HCT116 (cell line): ENCODE results near the gene ODF4. TPM values are rescaled to one million over a fixed set of nuclear protein-coding genes. Genes with fewer than 3 reads are reported as not detected.
"Not testable (repeated sequence)": the region's sequence is repeated elsewhere in the genome, so short reads cannot be mapped to it uniquely, and the experiment has no call there.

Experiments
- ATAC-seq: fragments of 200-7000 bp; cut with Tn5 transposase; 2 replicates; pipeline ENCODE4 v1.9.1; 2020; ENCODE audit warnings: mild to moderate bottlenecking, moderate library complexity
- BruUV-seq: library from RNA; stranded (reverse); fragments of 400-500 nt; replicated peaks from 2 replicates; lab custom pipeline; 2021; lab: Mats Ljungman, UMichigan
- CTCF ChIA-PET: fragments of 300-600 bp; sonication (Branson Sonifier 250); formaldehyde crosslinking; loops from one replicate; lab custom pipeline; 2021; ENCODE audit warnings: antibody characterized with exemption; lab: Charles Lee
- POLR2A ChIA-PET: fragments of 300-600, 350-600 bp; sonication (Branson Sonifier 250); formaldehyde crosslinking; loops from one replicate; lab custom pipeline; 2021; ENCODE audit warnings: antibody characterized with exemption; lab: Charles Lee
- RAD21 ChIA-PET, 2 experiments: fragments of 300-600 bp; sonication (Branson Sonifier 250); formaldehyde crosslinking; loops; one replicate each; lab custom pipeline; 2023; ENCODE audit warnings: low total read pairs in 2 of 2; ENCODE audit not compliant: uncharacterized antibody in 2 of 2, unreplicated experiment in 2 of 2, low non-redundant PET in 1 of 2; lab: Charles Lee
- DNase-seq: peaks from one replicate; pipeline ENCODE4 v3.0.0-alpha.2; 2010; ENCODE audit warnings: low read depth, low spot score
- H2AFZ ChIP-seq: fragments of 200-600 bp; shearing (Covaris generic), sonication (generic); 2 replicates; pipeline ENCODE4 v1.6.1; 2017; ENCODE audit warnings: low read depth, mixed run types, mixed read lengths, antibody characterized with exemption, low read length; ENCODE audit not compliant: poor library complexity, severe bottlenecking
- H3K27ac ChIP-seq: 2 replicates; pipeline ENCODE4 v1.5.1; 2012; ENCODE audit warnings: low read depth, low read length
- H3K27me3 ChIP-seq: fragments of 200-600 bp; sonication (generic); 2 replicates; pipeline ENCODE4 v1.6.1; 2016; ENCODE audit warnings: mixed run types, low read length, mixed read lengths; ENCODE audit not compliant: insufficient read depth
- H3K36me3 ChIP-seq, 2 experiments: fragments of 200-500 bp in 1 of 2; fragments of 200-600 bp in 1 of 2; sonication (Bioruptor generic) in 1 of 2; sonication (generic) in 1 of 2; 2 replicates each; pipeline versions ENCODE4 v1.5.1 to v1.6.1; 2014 to 2016; ENCODE audit warnings: low read length in 2 of 2, inconsistent platforms in 1 of 2, mixed read lengths in 1 of 2, mixed run types in 1 of 2; ENCODE audit not compliant: insufficient read depth in 2 of 2, control insufficient read depth in 1 of 2
- H3K4me1 ChIP-seq, 2 experiments: fragments of 200-600 bp in 1 of 2; sonication (generic) in 1 of 2; 2 replicates each; pipeline versions ENCODE4 v1.5.1 to v1.6.1; 2012 to 2017; ENCODE audit warnings: low read length in 2 of 2, inconsistent platforms in 1 of 2, mild to moderate bottlenecking in 1 of 2, mixed read lengths in 1 of 2, mixed run types in 1 of 2, moderate library complexity in 1 of 2; ENCODE audit not compliant: insufficient read depth in 2 of 2, control insufficient read depth in 1 of 2
- H3K4me2 ChIP-seq: fragments of 200-600 bp; sonication (generic); 2 replicates; pipeline ENCODE4 v1.6.1; 2017; ENCODE audit warnings: mixed run types, low read length, mixed read lengths
- H3K4me3 ChIP-seq, 2 experiments: fragments of 200-600 bp in 1 of 2; sonication (generic) in 1 of 2; replicated peaks in 1 of 2; 2 replicates each; pipeline ENCODE4 v1.5.1; 2011 to 2016; ENCODE audit warnings: low read length in 2 of 2, control low read depth in 1 of 2, low read depth in 1 of 2, mild to moderate bottlenecking in 1 of 2, mixed read lengths in 1 of 2, mixed run types in 1 of 2
- H3K79me2 ChIP-seq: fragments of 200-600 bp; sonication (generic); 2 replicates; pipeline ENCODE4 v1.6.1; 2017; ENCODE audit warnings: mild to moderate bottlenecking, mixed run types, low read length, moderate library complexity, mixed read lengths; ENCODE audit not compliant: insufficient read depth
- H3K9ac ChIP-seq: fragments of 200-600 bp; sonication (generic); 2 replicates; pipeline ENCODE4 v1.6.1; 2016; ENCODE audit warnings: low read length, mixed read lengths
- H3K9me2 ChIP-seq: fragments of 200-600 bp; sonication (generic), shearing (Covaris generic); 2 replicates; pipeline ENCODE4 v1.6.1; 2017; ENCODE audit warnings: mixed run types, mild to moderate bottlenecking, moderate library complexity; ENCODE audit not compliant: insufficient read depth
- H3K9me3 ChIP-seq, 2 experiments: fragments of 200-500 bp in 1 of 2; fragments of 200-600 bp in 1 of 2; sonication (Bioruptor generic) in 1 of 2; sonication (generic) in 1 of 2; 2 replicates each; pipeline ENCODE4 v1.6.1; 2014 to 2017; ENCODE audit warnings: low read length in 2 of 2, mixed read lengths in 2 of 2, inconsistent platforms in 1 of 2, low read depth in 1 of 2, mild to moderate bottlenecking in 1 of 2, mixed run types in 1 of 2, moderate library complexity in 1 of 2; ENCODE audit not compliant: control insufficient read depth in 1 of 2, insufficient read depth in 1 of 2
- H4K20me1 ChIP-seq: fragments of 200-600 bp; sonication (generic), shearing (Covaris generic); 2 replicates; pipeline ENCODE4 v1.6.1; 2017; ENCODE audit warnings: mixed run types, mild to moderate bottlenecking, moderate library complexity; ENCODE audit not compliant: insufficient read depth
- ATF3 ChIP-seq: IDR thresholded peaks from 2 replicates; pipeline ENCODE4 v1.6.1; 2012
- EGR1 ChIP-seq: IDR thresholded peaks from 2 replicates; pipeline ENCODE4 v1.6.1; 2012; ENCODE audit warnings: low read depth
- ELF1 ChIP-seq: IDR thresholded peaks from 2 replicates; pipeline ENCODE4 v1.6.1; 2012; ENCODE audit warnings: low read depth, borderline replicate concordance
- EZH2 ChIP-seq: fragments of 200-600 bp; sonication (generic); IDR thresholded peaks from 2 replicates; pipeline ENCODE4 v1.6.1; 2017; ENCODE audit warnings: antibody characterized with exemption, mixed run types
- JUND ChIP-seq: IDR thresholded peaks from 2 replicates; pipeline ENCODE4 v1.6.1; 2012
- MAX ChIP-seq: IDR thresholded peaks from 2 replicates; pipeline ENCODE4 v1.6.1; 2012
- POLR2A ChIP-seq: IDR thresholded peaks from 2 replicates; pipeline ENCODE4 v1.7.0; 2011; ENCODE audit warnings: borderline replicate concordance; ENCODE audit not compliant: insufficient read depth, insufficient read length; ENCODE audit errors: extremely low read depth
- REST ChIP-seq: IDR thresholded peaks from 2 replicates; pipeline ENCODE4 v1.6.1; 2012; ENCODE audit warnings: low read depth
- SP1 ChIP-seq: IDR thresholded peaks from 2 replicates; pipeline ENCODE4 v1.6.1; 2012; ENCODE audit warnings: low read depth
- TCF7L2 ChIP-seq: IDR thresholded peaks from 2 replicates; pipeline ENCODE4 v1.7.0; 2011; ENCODE audit warnings: borderline replicate concordance, inconsistent platforms; ENCODE audit not compliant: insufficient read depth, insufficient read length; ENCODE audit errors: extremely low read depth
- YY1 ChIP-seq: IDR thresholded peaks from 2 replicates; pipeline ENCODE4 v1.6.1; 2011; ENCODE audit warnings: low read length, low read depth, moderate library complexity, mild to moderate bottlenecking; ENCODE audit not compliant: insufficient replicate concordance; ENCODE audit errors: extremely low read depth
- intact Hi-C: fragments of 100-400 bp; cut with micrococcal nuclease; formaldehyde crosslinking; loops from 2 replicates; pipeline ENCODE4 v1.10.0; 2022
- total RNA-seq: library from RNA; stranded (reverse); gene quantifications from one replicate; pipeline ENCODE4 v1.2.1, GENCODE V29; 2021; ENCODE audit not compliant: unreplicated experiment

Gene ODF4
- total RNA-seq, 1 experiment from 2014 or later = not detected

GRCh38 chr17:8371786-8372185 is 32.1 kb downstream of the ODF4 start (continued):
- TF ChIP-seq REST = no peak
- no peak for TF ChIP-seq SP1
- no peak for TF ChIP-seq EGR1
- no peak for TF ChIP-seq MAX
- no peak for TF ChIP-seq POLR2A

GRCh38 chr17:8372422-8372821 is 32.8 kb downstream of the ODF4 start:
- Histone ChIP-seq H3K9me3 (no peaks in the 10 kb centered on the region), H3K79me2 (no peaks in the 10 kb centered on the region; the same call in 1 of the 2 replicates)
- no peak for TF ChIP-seq JUND
- no peak for TF ChIP-seq ATF3
- TF ChIP-seq EZH2 = no peak
- no peak for TF ChIP-seq YY1
- TF ChIP-seq ELF1 = no peak
- TF ChIP-seq TCF7L2 = no peak
- TF ChIP-seq, all 23 proteins: peak for 0
- CTCF ChIA-PET = no interaction called here
- RAD21 ChIA-PET = no interaction called here
- intact Hi-C loops = loop anchor here (10.0 kb wide), 1 partner anchor 148 kb away; no protein-coding TSS in a partner anchor
- Histone ChIP-seq H3K4me2 (no peak overlapping the region), H3K9me2 (no peaks in the 10 kb centered on the region), H3K4me3 (no peak overlapping the region), H3K4me1 (peaks cover 12 to 17% of the 10 kb centered on the region in 2 experiments; a peak in 3 of 4 replicates), H3K9ac (no peak overlapping the region), H3K27ac (no peak overlapping the region), H2AFZ (no peak overlapping the region), H4K20me1 (peaks cover under 1% of the 10 kb centered on the region; the same call in 1 of the 2 replicates), H3K27me3 (no peaks in the 10 kb centered on the region), H3K36me3 (peaks cover 3 to 6% of the 10 kb centered on the region in 2 experiments; a peak in 3 of 4 replicates)
- no peak for ATAC-seq
- no peak for DNase-seq
- BruUV-seq = no TSS peak
- POLR2A ChIA-PET = no interaction called here

GRCh38 chr17:8373856-8374255 is 34.2 kb downstream of the ODF4 start:
- H3K9me2 ChIP-seq, RAD21 ChIA-PET, H2AFZ ChIP-seq, H3K27ac ChIP-seq, H3K9ac ChIP-seq, BruUV-seq, CTCF ChIA-PET, H3K79me2 ChIP-seq, H3K27me3 ChIP-seq, H3K4me3 ChIP-seq, ATAC-seq, H3K4me2 ChIP-seq, H3K9me3 ChIP-seq, POLR2A ChIA-PET, DNase-seq: not testable (repeated sequence)
- intact Hi-C loops = loop anchor here (10.0 kb wide), 1 partner anchor 149 kb away; no protein-coding TSS in a partner anchor
- Histone ChIP-seq H3K4me1 (peaks cover 14 to 29% of the 10 kb centered on the region in 2 experiments; a peak in 3 of 4 replicates), H4K20me1 (peaks cover 13% of the 10 kb centered on the region; the same call in 1 of the 2 replicates), H3K36me3 (peaks cover 16 to 17% of the 10 kb centered on the region in 2 experiments; a peak in 3 of 4 replicates)
